ENCODE measurements around the gene KLK14. TPM values are rescaled to one million over a fixed set of nuclear protein-coding genes. Genes with fewer than 3 reads are reported as not detected.

The KLK14 gene, protein sequence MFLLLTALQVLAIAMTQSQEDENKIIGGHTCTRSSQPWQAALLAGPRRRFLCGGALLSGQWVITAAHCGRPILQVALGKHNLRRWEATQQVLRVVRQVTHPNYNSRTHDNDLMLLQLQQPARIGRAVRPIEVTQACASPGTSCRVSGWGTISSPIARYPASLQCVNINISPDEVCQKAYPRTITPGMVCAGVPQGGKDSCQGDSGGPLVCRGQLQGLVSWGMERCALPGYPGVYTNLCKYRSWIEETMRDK
- not detected for total RNA-seq
- long read RNA-seq: 0 reads

DNA sequence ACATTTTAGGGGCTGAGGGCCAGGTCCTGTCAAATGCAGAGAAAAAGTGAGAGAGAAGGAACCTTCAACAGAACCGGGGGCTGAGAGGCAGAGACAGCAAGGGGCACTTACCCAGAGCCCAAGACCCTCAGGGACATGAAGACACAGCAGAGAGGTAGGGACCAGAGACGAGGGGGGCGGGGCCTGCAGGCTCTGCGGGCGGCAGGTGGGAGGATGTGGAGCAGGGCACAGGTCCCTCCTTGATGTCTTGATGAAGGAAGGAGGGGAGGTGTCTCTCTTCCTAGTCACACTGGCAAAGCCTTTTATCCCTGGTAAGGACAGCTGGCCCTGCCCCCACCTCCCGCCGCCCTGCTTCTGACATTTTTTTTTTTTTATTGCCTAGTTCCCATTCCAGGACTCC is at the start of gene KLK14:
Gene KLK14 (minus strand): TSS at position 277 of the 400 bp plus-strand sequence. CDS start 273 bp downstream, at position 4.
- DNase-seq: no peak
- H3K4me1 ChIP-seq: no peaks in the 10 kb centered on the region
- H3K36me3 ChIP-seq: no peaks in the 10 kb centered on the region
- TF ChIP-seq, protein P1, sequence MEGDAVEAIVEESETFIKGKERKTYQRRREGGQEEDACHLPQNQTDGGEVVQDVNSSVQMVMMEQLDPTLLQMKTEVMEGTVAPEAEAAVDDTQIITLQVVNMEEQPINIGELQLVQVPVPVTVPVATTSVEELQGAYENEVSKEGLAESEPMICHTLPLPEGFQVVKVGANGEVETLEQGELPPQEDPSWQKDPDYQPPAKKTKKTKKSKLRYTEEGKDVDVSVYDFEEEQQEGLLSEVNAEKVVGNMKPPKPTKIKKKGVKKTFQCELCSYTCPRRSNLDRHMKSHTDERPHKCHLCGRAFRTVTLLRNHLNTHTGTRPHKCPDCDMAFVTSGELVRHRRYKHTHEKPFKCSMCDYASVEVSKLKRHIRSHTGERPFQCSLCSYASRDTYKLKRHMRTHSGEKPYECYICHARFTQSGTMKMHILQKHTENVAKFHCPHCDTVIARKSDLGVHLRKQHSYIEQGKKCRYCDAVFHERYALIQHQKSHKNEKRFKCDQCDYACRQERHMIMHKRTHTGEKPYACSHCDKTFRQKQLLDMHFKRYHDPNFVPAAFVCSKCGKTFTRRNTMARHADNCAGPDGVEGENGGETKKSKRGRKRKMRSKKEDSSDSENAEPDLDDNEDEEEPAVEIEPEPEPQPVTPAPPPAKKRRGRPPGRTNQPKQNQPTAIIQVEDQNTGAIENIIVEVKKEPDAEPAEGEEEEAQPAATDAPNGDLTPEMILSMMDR (IDR thresholded peaks at IDR 0.05): no peak
- ATAC-seq: no peak
- H3K9me3 ChIP-seq: no peaks in the 10 kb centered on the region
- intact Hi-C loops (cut with DNase I): no loop called here
- H3K4me3 ChIP-seq: no peak within 1 kb of the TSS
- peaks cover 6% of the 10 kb centered on the region for H3K27me3 ChIP-seq
- H3K27ac ChIP-seq: no peak within 1 kb of the TSS

DNA sequence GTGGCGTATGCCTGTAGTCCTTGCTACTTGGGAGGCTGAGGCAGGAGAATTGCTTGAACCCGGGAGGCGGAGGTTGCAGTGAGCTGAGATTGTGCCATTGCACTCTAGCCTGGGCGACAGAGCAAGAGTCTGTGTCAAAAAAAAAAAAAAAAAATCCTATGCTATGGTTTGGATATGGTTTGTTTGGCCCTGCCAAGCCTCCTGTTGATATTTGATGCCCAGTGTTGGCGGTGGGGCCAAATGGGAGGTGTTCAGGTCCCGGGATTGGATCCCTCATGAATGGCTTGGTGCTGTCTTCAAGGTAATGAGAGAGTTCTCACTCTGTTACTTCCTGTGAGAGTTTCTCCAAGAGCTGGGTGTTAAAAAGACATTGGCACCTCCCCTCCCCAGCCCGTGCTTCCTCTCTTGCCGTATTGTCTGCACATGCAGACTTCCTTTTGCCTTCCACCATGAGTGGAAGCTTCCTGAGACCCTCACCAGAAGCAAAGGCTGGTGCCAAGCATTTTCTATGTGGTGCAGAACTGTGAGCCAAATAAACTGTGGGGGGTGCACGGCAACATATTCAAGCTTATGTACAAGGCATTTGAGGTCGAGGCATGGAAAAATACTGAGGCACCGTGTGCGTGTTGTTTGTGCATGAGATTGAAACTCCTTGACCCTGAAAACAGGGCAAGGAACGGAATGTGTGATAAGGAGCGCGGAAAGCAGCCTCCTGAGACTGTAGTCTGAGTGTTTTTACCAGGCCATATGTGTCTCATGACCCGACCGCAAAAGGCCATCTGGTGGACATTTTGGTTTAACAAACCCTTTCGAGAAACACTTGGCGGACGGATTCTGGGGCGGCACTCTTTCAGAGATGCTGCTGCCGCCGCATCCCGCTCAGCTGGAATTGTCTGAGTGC is 49.3 kb upstream of the KLK14 start:
- no peaks in the 10 kb centered on the region for H3K9me3 ChIP-seq
- H3K27me3 ChIP-seq: no peaks in the 10 kb centered on the region
- no peaks in the 10 kb centered on the region for H3K36me3 ChIP-seq
- intact Hi-C loops (cut with DNase I): no loop called here
- H3K4me3 ChIP-seq: no peak overlapping the region
- DNase-seq (peak; percentile 78), ATAC-seq (peak; percentile 81)
- TF ChIP-seq, protein P1 (IDR thresholded peaks at IDR 0.05): peak; percentile 22
- peak overlapping the region; percentile 76 for H3K27ac ChIP-seq
- H3K4me1 ChIP-seq: peaks cover 20% of the 10 kb centered on the region

DNA sequence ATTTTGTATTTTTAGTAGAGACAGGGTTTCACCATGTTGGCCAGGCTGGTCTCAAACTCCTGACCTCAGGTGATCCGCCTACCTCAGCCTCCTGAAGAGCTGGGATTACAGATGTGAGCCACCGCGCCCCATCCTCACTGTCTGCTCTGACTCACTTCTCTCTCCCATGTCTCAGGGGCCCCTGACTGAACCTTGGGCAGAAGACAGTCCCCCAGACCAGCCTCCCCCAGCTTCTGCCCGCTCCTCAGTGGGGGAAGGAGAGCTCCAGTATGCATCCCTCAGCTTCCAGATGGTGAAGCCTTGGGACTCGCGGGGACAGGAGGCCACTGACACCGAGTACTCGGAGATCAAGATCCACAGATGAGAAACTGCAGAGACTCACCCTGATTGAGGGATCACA is 47.0 kb upstream of the KLK14 start:
- intact Hi-C loops (cut with DNase I): no loop called here
- Histone ChIP-seq H3K27me3 (no peaks in the 10 kb centered on the region), H3K9me3 (no peaks in the 10 kb centered on the region), H3K36me3 (no peaks in the 10 kb centered on the region), H3K27ac (no peak overlapping the region), H3K4me1 (peaks cover 20% of the 10 kb centered on the region), H3K4me3 (no peak overlapping the region)
- no peak for ATAC-seq
- TF ChIP-seq, protein P1 (IDR thresholded peaks at IDR 0.05): no peak
- DNase-seq: peak; percentile 32

DNA sequence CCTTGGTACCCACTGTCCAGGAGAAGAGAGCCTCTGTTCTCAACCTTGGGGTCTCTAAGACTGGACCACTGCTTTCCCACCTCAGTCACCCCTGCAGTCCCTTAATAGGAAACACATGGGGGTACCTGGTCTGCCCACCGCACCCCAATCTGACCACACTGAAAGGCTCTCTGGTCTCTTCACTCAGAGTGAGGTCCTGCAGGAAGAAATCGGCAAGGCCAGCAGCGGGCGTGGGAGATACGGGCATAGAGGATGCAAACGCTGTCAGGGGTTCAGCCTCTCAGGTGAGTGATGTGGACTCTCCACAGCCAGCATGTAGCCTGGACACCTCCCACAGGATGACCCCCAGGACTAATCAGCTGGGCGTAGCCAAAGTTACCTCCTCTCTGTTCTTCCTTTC is 45.5 kb upstream of the KLK14 start:
- intact Hi-C loops (cut with DNase I): no loop called here
- TF ChIP-seq, protein P1 (IDR thresholded peaks at IDR 0.05): no peak
- no peaks in the 10 kb centered on the region for H3K9me3 ChIP-seq
- no peaks in the 10 kb centered on the region for H3K36me3 ChIP-seq
- peaks cover 20% of the 10 kb centered on the region for H3K4me1 ChIP-seq
- H3K27me3 ChIP-seq: no peaks in the 10 kb centered on the region
- H3K27ac ChIP-seq: peak overlapping the region; percentile 11
- ATAC-seq (no peak), DNase-seq (peak; percentile 53)
- no peak overlapping the region for H3K4me3 ChIP-seq

DNA sequence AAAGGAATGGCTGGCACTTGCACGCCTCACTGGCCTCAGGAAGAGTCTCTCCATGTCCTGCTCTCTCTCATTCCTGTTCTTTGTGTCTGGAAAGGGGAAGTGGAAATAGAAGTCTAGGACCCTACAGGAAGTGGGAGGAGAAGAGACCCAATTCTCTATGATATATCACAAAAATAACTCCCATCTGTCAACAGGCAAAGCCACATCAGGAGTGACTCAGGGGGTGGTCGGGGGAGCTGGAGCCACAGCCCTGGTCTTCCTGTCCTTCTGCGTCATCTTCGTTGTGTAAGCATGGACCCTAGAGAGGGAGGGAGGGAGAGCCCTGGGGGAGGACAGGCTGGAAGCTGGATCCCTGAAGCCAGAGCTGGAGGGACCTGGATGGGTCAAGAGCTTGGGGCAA is 45.1 kb upstream of the KLK14 start:
- intact Hi-C loops (cut with DNase I): no loop called here
- ATAC-seq (peak; percentile 2), DNase-seq (peak; percentile 67)
- no peaks in the 10 kb centered on the region for H3K9me3 ChIP-seq
- peaks cover 20% of the 10 kb centered on the region for H3K4me1 ChIP-seq
- H3K4me3 ChIP-seq: peak overlapping the region; percentile 23
- H3K27me3 ChIP-seq: no peaks in the 10 kb centered on the region
- TF ChIP-seq, protein P1 (IDR thresholded peaks at IDR 0.05): no peak
- H3K27ac ChIP-seq: peak overlapping the region; percentile 11
- no peaks in the 10 kb centered on the region for H3K36me3 ChIP-seq
